ENCODE data around the gene AUTS2.

The AUTS2 gene

DNA sequence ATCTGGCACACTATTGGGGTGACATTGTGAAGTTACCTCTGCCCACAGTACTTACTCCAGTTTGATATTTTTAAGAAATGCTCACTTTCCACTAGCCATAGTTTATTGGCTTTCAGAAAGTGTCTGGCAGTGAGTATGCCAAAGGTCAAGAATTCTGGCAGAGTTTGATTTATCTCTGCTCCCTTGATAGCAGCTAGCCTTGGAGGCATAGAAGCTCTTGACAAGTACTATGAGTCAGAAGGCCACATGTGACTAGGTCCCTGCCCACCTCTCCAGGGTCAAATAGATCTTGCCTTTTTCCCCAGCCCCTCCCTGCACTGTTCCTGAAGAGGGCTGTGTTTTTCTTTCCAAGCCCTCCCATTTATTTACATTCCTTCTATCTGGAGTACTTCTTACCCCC is 202.2 kb downstream of the AUTS2 start:
- DNase-seq, result no peak

DNA sequence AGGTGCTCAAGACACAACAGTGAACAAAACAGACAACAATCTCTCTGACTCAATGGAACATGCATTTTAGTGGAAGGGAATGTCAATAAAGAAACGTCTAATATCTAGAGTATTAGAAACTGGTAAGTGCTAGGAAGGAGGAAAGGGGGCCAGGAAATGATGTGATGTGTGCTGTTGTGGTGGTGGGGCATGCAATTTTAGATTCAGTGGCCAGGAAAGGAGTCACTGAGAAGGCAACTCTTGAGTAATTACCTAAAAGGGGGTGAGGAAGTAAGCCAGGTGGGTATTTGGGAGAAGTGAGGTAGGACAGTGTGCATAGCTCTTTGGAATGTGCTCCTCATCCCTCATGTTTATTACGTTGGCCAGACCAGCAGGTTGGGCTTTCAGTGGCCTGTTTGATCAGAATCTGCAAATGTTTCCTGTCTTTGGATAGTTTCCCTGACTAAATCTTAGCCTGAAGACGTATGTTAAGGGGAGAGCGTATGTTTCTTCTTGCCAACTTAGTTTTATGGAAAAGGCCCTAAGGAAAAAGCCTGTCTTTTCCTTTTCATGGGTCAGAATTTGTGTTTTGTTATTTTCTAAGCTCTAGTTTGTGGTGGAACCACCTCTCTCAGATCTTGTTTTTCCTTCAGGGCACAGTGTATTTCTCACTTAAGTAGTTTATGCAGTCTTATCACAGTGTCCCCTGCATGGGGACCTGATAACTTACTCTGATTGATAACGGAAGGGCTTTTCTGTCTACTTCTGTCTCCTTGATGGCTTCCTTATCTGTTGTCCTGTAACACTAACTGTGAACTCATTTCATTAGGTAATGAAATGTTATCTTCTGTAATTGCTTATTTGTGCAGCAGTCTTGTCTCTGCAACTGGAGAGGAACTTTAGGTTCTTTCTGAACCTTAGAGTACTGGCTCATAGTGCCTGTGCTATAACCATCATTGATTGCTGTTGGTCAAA is 203.7 kb downstream of the AUTS2 start:
- no peak for DNase-seq

DNA sequence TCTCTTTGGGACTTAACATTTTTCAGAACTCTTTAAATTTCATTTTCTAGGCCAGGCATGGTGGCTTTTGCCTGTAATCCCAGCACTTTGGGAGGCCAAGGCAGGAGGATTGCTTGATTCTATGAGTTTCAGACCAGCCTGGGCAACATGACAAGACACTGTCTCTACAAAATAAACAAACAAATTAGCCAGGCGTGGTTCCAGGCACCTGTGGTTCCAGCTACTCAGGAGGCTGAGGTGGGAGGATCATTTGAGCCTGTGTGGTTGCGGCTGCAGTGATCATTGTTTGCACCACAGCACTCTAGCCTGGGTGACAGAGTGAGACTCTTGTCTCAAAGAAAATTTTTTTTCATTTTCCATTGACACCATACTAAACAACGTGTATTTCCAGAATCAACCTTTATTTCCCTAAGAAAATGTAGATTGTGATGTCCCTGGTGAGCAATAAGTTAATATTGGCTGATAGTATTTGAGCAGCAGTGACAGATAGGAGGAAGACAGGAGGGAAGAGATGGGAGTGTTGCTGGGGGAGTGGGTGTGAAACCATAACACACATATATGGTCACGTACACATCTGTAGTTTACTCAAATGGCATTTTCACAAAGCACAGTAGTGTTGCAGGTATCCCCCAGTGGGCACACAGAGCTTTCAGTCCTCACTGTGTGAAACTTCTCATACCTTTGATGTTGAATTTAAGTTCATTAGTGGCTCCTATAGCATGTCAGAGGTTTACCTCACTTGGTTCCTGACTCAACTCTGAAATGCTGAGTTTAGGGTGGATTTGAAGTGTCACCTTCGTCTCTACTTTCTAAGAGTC is 205.6 kb downstream of the AUTS2 start:
- DNase-seq, result no peak

GRCh38 chr7:69804962-69805361 is 206.7 kb downstream of the AUTS2 start:
- no peak for DNase-seq

DNA sequence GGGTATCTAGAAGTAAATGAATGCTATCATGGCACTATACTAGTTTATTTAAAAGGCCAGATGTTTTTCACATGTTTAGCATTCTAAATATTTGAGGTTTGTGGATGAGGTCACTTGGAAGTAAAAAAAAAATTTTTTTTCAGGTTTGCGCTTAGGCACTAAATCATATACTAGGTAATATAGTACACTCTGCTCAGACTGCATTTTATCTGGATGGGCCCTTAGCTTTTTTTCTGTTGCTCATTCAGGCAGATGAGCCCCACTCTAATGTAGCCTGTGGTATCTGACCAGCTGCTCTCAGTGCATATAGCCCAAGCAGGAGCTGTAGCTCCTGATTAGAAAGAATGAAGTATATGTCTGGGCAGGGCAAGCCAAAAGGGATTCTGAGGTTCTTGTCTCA is 210.1 kb downstream of the AUTS2 start:
- no peak for DNase-seq

- no peak for DNase-seq
Observed at GRCh38 chr7:69811476-69812308, 213.4 kb downstream of the AUTS2 start.

DNA sequence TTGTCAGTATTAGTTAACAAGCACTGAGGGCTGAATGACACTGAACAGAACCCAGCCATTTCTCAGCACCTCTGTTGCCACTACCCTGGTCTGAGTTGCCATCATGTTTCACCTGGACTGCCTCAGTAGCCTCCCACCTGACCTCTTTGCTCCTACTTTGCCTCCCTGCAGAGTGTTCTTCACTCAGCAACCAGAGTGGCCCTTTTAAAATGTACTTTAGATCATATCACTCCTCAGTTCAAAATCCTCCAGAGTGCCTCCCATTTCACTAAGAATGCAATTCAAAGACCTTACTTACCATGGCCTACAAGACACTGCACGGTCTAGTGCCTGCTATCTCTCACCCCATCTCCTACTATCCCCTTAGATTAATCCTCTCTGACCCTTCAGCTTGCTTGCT is 214.5 kb downstream of the AUTS2 start:
- no peak for DNase-seq

DNA sequence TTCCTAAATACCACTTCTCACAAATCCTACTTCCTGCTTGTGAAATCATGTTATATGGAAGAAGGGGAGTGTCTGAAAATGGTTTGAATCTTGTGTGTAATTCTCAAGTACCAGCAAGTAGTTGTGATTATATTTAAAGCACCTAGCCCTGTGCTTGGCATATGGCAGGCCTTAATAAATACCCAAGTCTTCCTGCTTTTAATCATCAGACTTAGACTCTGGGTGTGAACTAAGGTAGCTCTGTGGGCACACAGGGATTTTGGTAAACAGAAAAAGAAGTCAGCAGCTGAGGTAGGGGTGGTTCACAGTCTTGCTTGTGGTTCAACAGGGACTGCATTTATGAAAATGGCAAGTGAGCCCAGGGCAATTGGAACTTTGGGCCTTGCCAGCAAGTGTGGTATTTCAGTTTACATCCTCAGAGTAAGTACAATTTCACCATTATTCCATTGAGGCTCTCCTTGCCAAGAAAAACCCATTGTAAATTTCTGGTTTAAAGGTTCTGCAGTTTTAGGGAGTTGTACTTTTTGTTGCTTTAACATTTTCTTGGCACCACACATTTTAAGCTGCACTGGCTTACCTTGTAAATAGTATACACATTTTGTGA is 215.5 kb downstream of the AUTS2 start:
- no peak for DNase-seq

DNA sequence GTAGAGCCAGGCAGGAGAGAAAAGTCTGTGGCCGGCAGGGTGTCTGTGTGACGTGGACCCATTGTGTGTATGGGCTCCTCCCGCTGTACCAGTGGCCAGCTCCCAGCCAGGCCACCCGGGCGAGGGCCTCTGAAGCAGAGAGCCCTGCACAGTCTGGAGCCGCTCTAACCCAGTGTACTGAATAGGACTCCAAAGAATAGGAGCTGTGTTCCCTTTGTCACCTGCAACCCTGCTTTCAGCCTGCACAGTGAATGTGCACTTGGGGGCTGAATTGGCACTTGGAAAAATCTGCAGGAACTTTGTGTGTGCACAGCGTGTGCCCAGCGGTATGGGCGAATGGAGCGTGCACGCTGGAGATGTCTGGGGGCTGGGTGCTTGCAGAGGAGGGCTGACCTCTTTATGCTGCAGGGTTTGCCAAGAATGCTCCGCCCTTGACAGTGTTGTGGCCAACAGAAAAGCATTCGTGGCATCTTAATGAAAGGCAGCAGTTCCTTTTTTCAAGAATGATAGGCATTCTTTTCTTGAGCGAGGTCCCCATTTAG is 216.2 kb downstream of the AUTS2 start:
- DNase-seq, result no peak

GRCh38 chr7:69816501-69816900 is 218.2 kb downstream of the AUTS2 start:
- DNase-seq, result no peak

GRCh38 chr7:69817121-69817520 is 218.8 kb downstream of the AUTS2 start:
- DNase-seq, result no peak

GRCh38 chr7:69817841-69818635 is 219.8 kb downstream of the AUTS2 start:
- no peak for DNase-seq

DNA sequence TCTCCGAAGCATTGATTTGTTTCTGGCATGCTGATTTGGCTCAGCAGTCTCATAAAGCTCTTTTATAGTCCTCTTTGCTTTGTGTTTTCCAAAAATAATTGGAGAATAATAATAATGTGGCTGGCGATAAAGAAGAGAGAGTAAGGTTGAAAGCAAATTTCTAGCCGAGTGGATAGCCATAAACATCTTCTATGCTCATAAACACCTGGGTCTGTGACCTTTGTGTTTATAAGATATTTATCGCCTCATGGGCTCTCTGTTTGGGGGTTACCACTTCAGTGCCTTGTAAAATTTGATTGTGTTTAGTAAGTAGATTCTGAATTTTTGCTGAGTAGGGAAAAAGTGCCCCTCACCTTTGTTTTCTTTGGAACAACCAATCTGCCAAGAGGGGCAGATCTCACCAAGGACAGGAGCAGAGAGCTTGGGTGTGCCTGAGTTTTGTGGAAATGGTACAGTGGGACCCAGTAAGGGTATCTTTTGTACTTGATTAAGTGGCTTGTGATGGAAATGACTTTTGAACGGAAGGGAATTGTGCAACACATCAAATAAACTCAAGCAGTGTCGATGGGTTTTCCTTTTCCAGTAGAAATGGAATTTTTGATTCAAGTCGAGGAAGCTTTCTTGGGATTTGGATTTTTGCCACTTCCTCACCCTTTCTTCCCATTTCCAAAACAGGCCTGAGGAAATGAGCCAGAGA is 220.5 kb downstream of the AUTS2 start:
- no peak for DNase-seq

GRCh38 chr7:69819333-69819705 is 221.0 kb downstream of the AUTS2 start:
- no peak for DNase-seq

DNA sequence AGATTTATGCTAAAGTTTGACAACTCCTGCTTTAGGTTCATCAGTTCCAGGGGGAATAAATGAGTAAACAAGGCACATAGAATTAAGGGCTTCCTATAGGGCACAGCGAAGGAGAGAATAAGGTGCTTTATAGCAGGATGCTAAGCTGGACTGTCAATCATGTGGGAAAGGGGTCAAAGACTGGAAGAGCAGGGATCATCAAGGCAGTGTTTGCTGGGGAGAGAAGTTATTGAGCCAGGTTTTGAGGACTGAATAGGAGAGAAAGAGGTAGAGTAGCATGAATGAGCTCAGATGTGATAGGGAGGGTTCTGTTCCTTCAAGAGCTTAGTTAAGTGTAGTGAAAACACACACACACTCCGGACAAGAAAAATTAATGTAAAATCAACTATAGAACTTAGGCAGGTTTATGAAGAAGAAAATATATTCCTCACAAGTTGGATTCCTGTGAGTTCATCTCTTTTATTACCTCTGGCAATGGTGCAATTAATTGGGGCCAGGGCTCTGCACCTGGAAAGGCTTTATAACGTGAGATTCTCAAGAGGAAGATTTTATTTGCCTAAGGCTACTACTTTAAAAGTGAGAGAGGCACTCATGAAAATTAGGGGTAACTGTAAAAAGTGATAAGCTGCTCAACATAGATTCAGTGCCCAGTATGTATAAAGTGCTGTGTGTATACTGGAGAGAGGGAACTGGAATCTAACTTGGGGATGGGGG is 222.4 kb downstream of the AUTS2 start:
- DNase-seq, result no peak

- no peak for DNase-seq
Observed at GRCh38 chr7:69822386-69822785, 224.1 kb downstream of the AUTS2 start.

DNA sequence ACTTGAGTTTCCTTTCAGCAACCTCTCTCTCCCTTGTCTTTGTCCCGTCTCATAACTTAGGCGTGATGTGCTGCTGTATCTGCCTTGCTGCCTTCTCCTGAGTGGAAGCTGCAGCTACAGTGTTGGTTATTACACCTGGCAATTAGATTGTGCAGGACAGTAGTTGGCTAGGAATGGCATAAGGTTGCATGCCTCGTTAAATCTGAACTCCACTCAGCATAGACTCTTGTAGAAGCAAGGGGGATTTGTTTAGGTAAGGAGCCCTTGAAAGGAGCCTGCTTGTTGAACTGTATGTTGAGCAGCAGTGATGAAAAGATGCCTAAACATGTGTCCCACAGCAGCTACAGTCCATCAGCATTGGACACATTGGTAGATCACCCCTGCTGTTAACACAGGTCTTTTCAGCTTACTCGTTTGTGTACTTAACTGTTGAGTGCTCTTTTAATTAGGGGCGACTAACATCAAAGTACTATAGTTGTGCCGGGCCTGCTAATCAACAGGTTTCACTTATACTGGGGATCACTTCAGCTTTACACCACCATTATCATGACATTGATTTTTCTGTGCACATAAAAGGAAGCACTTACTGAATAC is 225.0 kb downstream of the AUTS2 start:
- peak; percentile 78 for DNase-seq

DNA sequence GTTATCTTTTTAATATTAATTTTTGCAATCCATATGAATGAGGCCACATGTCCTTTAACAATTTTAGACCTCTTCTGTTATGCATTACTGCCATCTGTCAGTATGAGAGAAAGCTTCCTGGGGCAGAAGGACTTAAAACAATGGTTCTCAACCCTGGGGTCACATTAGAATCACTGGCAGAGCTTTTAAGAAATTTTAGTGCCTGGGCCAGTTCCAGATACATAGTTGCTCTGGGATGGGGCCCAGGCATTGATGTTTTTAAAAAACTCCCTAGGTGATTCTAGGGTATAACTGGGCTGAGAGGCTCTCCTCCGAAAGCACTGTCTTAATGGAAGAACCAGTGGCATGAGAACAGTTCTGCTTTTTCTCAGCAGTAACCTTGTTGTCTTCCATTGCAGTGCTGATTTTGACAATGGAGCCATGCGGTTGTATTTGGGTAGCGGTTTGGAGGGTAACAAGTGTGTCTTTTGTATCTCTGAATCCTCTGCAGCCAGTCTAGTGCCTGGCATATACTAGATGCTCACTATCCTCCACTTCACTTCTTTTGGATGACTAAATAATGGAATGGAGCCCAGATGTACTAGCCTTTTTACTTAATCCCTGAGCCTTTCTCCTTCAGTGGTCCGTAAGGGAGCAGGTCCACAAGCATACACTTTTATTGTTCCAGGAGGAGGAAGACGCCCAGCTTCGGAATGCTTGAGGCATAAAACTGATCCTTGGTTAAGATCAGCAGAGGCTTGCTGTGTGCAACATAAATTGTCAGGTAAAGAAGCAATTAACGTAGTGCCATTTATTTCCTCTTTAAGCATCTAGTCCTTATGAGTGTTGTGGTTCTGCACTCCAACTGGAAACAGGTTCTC is 227.1 kb downstream of the AUTS2 start:
- DNase-seq, result no peak

GRCh38 chr7:69826283-69826682 is 228.0 kb downstream of the AUTS2 start:
- no peak for DNase-seq

Measured in NCI-H510A (cell line).